HG03064 (cell line): ENCODE measurements around the gene TTC9.

ENCODE experiments used
- ATAC-seq: cut with Tn5 transposase; IDR thresholded peaks from one replicate; pipeline ENCODE4 v1.9.1; 2021; ENCODE audit warnings: low read depth; ENCODE audit not compliant: unreplicated experiment

The TTC9 gene

DNA sequence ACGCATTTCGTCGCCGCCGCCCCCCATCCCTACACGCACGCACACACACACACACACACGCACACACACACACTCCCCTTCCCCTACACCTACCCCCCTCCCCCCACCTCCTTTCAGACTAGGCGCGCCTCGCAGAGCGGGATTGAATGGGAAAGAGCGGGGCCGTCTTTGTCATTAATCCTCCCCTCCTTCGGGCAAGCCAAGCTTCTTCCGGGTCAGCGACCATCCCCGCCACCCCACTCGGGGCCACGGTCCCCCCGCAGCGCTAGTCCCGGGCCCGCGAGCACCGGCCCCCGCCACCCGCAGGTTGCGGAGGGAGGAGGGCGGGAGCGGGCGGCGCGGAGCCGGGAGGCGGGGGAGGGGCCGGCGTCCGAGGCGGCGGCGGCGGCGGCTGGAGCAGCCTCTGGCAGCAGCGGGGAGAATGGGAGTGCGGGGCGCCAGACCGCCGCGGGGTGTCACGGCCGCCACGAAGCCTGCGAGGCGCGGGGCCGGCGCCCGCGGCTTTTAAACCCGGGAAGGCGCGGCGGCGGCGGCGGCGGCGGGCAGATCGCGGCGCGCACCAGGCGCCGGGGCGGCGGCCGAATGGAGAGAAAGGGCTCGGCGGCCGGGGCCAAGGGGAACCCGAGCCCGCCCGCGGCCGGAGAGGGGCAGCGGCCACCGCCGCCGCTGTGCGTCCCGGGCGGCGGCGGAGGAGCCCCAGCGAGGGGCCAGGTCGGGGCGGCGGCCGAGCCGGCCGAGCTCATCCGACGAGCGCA lies at the start of gene TTC9:
TSS of gene TTC9 (plus strand) at position 369 of the 755 bp plus-strand sequence. CDS start at position 583, 214 bp downstream.
- no peak for ATAC-seq

DNA sequence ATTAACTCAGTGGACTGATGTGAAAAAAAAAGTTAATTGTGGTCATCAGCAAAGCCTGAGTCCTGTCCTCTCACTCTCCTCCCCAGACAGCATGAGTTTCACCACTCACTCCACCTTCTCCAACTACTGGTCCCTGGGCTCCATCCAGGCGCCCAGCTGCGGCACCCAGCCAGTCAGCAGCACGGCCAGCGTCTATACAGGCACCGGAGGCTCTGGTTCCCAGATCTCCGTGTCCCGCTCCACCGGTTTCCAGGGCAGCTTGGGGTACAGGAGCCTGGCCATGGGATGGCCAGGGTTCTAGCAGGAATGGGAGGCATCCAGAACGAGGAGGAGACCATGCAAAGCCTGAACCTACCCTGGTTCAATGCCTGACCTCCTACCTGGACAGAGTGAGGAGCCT lies 47.3 kb upstream of the TTC9 start:
- no peak for ATAC-seq

DNA sequence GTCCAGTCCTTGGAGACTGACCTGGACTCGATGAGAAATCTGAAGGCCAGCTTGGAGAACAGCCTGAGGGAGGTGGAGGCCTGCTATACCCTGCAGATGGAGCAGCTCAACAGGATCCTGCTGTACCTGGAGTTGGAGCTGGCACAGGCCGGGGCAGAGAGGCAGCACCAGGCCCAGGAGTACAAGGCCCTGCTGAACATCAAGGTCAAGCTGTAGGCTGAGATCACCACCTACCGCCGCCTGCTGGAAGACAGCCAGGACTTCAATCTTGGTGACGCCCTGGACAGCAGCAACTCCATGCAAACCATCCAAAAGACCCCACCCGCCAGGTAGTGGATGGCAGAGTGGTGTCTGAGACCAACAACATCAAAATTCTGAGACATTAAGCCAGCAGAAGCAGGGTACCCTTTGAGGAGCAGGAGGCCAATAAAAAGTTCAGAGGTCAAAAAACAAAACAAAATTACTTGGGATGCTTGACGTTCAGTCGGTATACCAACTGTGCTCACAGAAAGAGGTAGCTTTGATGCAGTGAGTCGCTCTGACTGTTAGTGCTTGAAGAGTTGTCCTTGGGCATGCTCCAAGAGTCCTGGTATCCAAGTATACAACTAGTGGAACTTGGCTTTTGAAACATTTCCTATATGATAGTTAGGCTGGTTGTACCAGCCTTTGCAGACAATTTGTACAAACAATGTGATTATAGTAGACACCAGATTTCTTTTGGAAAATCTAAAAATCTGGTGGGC lies 46.1 kb upstream of the TTC9 start:
- no peak for ATAC-seq

DNA sequence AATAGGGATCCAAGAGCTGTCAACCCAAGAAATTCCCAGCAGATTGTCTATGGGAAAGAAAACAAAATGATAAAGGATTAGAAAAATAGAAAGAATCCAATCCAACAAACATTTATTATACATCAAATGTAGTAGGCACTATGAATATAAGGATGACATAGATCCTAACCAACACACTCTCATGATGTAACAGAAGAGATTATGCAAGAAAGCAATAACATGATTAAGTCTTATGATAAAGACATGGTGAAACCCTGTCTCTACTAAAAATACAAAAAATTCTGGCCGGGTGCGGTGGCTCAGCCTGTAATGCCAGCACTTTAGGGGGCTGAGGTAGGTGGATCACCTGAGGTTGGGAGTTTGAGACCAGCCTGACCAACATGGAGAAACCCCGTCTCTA lies 44.0 kb upstream of the TTC9 start:
- no peak for ATAC-seq

DNA sequence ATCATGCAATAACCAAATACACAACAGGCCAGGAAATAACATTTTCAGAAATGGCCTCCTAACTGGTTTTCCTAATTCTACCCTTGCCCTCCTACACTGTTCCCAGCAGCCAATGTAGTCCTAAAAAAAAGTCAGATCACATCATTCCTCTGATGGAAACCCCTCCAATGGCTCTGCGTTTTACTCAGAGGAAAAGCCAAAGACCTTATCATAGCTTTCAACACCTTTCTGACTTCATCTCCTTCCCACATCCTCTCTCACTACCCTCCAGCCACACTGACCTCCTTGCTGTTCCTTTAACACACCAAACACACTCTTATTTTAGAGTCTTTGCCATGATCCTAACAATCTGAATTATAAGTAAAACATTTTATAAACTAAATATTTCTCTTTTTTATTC lies 42.4 kb upstream of the TTC9 start:
- no peak for ATAC-seq

DNA sequence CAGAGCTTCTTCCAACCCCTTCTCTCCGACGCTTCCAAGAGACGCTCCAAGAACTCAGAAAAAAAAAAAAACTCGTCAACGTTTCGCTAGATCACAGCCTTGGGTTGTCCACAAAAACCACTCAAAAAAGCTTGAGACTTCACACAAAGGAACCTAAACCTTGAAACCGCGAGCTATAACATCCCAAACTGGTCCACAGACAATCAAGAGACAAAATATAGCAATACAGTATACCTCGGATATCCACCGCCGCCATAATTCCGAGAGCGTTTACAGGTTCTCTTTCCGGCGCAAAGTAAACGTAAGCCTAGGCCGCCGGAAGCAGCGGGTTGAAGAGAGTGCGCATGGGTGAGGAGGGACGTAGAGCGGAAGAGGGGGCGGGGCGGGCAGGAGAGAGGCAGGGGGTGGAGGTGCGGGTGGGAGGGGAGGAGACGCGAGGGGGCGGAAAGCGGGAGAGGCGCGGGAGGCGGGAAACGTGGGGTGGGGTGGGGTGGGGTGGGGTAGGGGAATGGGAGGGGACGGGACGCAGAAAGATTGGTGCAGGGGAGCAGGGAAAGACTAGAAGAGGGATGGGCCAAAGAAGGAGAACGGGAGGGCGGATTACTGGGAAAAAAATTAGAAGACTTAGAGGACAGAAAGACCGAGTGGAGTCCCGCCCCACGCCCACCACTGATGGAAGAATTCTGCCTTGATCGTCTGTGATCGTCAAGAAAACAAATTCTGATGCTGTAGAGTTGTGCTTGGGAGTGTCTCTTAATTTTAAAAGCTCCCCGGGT lies 41.1 kb upstream of the TTC9 start, which contains the start of gene MED6:
TSS of gene MED6 (minus strand) at position 274 of the 776 bp plus-strand sequence. CDS start at position 256, 18 bp downstream.
- ATAC-seq, result peak; percentile 67

DNA sequence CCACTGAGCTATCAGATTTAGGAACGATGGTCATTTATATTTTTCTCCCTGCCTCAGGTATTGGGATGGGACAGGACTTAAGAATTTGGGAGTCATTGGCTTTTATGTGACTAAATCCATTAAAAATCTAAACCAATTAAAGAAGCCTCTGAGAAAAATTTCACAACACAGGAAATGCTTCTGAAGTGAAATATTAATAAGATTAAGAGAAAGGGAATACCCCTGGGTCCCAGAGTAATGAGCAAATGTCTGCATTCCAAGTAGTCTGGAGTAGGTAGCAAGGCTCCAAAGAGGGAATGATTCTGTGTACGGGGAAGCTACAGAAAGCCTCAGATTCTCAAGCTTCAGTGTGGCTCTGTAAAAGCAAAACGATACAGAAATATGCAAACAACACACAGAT lies 40.6 kb upstream of the TTC9 start:
- ATAC-seq, result no peak

DNA sequence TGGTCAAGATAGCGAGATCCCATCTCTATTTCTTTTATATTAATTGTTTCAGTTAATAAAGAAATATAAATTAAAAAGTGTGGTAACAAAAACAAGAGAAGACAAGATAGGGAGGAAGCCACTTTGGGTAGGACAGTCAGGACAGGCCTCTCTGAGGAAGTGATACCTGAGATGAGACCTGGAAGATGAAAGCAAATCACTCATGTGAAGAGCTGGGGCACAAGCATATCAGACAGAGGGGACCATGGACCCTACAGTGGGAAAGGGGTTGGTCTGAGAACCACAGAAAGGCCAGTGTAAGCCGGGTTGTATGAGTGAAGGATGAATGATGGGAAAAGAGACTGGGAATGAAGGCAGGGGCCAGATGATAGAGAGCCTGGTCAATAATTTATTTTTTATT lies 39.5 kb upstream of the TTC9 start:
- no peak for ATAC-seq

DNA sequence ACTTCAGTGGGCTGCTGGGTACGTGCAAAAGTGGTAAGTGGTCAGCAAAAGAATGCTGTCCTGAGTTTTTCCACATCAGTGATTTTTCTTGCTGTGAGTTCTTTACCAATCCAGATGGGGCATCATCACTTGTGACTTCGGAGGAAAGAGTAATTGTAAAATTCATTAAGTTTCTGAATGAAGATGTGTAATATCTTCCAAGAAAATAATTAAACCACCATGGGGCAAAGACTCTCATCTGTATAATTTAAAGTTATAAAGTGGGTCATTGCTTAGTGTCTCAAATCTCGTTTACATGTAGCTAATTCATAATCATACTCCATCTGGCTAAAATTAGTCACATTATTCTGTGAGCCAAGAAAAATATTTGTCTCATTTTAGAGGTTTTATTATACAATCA lies 30.5 kb upstream of the TTC9 start:
- no peak for ATAC-seq

DNA sequence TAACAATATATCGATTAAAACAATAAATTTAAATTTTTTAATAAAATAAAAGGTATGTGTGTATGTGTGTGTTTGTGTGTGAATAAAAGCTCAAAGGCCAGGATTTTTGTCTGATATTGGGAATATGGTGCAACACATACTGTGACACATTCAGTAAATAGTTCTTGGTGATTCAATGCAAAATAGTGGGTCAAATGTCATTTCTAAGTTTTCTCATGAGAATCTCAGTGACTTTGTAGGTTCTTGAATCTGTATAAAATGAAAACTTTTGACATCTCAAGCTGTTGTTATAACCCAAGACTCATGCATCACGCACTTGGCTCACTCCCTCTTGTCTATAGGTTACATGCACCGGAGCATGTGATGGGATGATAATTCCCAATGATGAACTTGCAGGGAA lies 25.1 kb upstream of the TTC9 start:
- ATAC-seq, result no peak

DNA sequence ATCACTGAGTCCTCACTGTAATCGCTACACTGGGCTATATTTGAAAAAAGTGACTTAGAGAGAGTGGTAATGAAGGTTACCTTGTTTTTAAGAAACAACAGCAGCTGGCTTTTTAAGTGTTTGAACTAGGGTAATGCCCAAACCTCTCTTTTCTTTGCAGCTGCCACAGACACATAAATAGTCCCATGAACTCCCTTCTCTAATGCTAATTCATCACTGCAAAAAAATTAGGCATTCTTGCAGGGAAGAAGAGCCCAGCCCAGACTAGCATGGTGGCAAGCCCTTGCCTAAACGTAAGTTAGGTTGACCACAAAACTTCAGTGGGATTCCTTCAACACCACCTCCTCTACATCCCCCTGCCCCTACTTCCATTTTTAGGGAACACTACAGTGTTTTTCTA lies 23.4 kb upstream of the TTC9 start:
- no peak for ATAC-seq

DNA sequence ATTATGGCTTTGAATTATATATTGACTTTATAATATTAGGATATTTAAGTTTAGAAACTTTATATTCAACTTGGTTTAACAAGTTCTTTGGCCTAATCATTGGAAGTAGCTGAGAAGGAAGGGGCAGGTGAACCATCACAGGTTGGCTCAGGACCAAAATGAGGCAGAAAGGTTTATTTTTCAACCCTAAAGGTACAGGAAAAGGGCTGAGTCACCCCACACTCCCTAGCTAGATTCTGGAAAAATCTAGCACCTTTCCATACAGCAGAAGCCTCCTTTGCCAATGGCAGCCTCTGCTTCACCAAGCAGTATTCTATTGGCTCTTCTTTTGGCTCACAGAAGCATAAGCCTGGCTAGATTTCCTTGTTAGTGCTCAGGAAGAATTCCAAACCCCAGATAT lies 22.0 kb upstream of the TTC9 start:
- ATAC-seq, result no peak

DNA sequence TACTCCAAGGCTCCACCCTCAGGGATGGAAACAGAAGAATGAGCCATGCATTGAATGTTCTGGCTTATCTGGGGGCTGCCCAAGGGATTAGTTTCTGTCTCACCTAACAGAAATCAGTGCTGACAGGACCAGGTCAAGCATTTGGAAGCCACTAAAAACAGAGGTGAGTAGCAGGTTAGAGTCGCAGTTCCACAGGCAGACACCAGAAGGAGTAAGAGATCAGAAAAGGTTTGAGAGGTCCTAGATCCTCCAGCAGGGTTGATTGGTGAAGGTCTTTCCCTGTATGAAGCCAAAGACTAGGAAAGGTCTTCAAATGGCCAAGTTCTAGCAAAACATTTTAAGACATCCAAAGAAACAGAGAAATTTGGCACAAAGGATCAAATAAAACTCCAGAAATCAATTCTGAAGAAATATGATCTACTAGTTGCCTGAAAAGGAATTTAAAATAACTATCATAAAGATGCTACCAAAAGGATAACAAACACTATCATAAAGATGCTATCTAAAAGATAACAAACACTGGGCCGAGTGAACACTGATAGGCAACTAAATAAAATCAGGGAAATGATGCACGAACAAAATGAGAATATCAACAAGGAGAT lies 19.5 kb upstream of the TTC9 start:
- no peak for ATAC-seq

DNA sequence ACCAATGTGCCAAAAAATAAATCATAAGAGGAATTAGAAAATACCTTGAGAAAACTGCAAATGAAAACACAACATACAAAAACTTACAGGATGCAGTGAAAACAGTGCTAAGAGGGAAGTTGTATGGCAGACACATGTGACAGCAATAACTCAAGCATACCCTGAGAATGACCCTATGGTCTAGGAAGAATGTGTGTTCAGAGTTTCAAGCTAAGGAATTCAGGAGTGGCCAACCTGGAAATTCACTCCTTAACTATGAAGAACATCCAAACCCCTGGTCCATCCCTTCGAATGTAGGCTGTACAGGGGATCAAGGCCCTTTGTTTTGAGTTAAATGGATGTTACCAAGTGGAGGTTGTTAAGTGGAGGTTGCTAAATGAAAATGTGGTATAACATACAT lies 16.7 kb upstream of the TTC9 start:
- ATAC-seq, result no peak

DNA sequence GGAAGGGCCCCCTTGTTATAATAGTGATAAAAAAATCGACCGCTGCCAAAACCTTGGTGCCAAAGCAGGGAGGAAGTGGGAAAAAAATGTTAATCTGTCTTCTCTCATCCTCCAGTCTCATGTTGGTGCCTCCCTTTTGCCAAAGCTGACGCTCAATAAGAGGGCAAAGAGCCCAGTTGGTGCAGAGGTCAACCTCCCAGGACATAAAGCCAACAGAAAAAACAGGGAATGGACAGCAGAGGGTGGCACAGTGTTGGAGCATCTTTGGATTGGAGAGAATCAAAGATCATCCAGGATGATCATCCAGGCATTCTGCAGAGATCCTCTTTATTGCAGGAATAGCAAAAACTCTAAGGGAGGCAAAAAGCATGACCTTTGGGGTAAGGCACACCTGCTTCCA lies 9.8 kb upstream of the TTC9 start:
- ATAC-seq, result no peak

DNA sequence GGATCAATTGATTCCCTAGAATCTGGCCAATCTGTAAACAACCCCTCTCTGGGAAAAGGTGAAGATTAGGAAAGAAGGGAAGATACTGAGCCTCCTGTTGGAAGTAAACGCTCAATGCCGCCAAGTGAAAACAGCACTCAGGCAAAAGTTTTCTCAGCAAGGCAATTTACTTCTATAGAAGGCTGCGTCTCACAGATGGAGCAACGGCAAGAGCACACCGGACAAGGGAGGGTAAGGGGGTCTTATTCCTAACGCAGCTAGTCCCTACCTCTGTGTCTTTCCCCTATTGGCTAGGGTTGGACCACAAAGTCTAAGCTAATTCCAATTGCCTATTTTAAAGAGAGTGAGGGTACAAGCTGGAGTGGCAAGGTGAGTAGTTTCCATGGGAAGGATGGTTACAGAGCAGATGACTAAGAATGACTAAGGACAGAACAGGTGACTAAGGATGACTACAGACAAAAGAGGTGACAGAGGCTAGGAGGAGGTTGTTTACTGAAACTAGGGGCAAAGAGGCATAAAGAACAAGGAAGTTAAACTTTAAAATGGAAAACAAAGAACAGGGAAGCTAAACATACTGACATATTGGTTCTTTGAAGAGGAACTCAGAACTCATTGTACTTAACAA lies 5.6 kb upstream of the TTC9 start:
- ATAC-seq, result no peak

DNA sequence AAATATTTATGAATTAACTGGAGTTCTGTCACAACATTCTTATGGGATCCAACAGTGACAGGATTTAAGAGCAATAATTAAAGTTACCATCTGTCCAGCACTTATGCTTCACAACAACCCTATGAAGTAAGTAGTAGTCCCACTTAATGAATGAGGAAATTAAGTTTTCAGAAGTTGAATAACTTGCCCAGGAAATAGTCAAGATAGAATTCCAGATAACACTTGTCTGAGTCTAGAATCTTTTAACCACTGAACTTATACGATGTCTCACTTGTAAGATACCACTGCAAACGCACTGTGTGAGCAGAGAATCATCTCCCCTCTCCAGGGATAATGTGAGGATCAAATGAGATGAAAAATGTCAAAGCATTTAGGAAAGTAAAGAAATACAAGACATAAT lies 3.3 kb upstream of the TTC9 start:
- ATAC-seq, result no peak

DNA sequence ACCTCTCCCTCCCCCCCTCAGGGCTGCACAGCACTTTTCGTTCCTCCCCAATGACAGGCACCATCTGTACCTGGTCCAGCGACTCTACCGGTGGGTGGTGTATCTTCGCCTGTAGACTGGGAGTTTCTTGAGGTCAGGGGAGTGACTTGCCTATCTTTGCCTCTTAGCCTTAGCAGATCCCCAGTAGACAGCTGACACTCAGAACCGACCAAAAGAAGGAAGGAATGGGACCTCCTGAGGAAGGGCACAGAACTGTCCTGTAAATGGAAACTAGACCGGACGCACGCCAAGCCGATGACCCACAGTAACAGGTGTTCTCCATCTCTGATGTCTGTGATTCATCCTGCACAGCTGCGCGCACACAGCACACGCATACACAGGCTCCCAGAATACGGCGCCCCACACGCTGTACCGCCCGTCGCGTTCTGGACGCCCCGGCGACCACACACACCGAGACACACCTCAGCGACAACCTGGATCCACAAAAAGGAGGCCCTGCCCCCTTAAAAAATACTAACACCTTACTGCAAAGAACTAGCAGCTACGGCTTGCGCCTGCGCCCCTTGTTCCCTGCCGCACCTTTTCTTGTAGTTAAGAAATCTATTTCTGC lies 673 bp upstream of the TTC9 start:
- no peak for ATAC-seq

DNA sequence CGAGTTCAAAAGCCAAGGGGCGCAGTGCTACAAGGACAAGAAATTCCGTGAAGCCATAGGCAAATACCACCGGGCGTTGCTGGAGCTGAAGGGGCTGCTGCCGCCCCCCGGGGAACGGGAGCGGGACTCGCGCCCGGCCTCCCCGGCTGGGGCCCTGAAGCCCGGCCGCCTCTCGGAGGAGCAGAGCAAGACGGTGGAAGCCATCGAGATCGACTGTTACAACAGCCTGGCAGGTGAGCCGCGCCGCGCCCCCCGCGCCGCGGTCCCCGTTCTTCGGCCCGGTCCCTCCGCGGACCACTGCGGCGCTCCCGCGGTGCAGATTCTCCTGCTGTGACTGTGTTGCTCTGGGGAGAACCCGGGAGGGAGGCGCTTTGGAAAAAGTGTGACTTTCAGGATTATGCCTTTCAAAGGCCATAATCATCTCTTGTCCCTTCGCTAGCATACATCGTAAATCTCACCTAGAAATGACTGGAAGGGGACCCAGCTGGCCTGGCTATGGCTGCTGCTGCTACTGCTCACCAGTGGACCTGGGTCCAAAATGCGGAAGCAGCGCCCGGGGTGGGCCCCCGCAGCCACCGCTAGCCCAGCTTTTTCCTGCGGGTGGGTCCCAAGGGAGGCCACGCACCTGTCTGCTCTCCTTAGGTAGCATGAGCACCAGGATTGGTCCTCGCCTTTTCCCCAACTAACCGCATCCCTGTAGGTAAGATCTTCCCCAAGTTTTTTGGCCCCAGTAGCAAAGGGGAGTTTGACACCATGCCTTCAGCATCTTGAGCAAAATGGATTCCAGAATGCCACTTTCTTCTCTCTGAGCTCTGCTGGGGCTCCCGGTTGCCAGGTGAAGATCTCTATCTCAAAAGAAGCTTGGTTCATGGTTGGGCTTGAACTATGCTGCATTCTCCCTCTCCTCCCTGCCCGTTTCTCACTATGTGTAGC lies 853 bp downstream of the TTC9 start:
- no peak for ATAC-seq
